Measurements from ENCODE around the gene NRARP.
A peak's percentile ranks its signal among the peaks of the same experiment; 100 is the strongest.

The NRARP gene

DNA sequence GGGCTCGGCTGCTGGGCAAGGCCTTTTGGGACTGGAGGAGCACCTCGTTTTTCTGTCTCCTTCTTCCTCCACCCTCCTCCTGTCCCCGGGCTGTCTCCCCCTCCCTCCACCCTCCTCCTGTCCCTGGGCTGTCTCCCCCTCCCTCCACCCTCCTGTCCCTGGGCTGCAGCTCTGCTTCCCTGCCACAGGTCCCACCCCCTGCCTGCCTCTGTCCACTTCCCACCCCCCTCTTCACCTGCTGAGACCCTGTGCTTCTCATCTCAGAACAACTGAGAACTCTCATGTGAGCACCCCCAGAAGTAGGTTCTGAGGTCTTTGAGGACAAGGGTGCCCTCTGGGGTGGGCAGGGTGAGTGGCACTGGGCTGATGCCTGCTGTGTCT lies 30.4 kb downstream of the NRARP start:
- Histone ChIP-seq H3K79me2 (ENCODE audit: control insufficient read depth, low read length) (peaks cover 41% of the 10 kb centered on the region), H3K27ac (ENCODE audit: low read depth, low read length) (no peak overlapping the region), H3K36me3 (ENCODE audit: control insufficient read depth, low read length) (peaks cover 61% of the 10 kb centered on the region)

DNA sequence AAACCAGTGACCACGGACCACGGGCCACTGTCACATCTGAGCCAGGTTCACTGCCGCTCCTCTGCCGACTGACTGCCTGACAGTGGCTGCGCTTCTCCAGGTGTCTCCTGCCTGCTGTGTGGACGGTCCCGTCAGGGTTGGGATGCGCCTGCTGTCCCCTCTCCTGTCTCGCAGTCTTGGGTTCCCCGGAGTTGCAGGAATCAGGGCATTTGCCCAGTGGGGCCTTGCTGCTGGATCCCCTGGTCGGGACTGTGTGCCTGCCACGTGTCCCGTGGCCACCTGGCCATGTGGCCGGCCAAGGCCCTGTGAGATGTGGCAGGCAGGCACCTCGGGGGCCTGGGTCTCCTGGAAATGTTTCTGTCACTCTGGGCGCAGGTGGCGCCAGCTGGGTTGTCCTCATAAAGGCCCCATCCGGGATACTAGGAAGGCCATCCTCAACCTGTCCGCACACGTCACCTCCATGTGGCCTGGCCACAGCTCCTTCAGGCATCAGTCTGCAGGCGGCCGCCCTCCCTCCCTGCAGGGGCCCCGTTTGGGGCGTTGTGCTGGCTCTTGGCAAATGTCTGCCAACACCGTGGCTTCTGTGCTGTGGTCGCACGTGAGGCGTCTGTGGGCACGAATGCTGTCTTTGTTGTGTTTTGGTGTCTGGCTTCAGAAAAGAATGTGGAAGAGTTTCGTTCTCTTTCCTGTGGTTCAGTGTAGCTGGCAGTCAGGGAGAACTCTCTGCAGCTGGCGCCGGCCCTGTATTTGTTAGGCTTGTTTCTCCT lies 31.0 kb downstream of the NRARP start:
- Histone ChIP-seq H3F3A (ENCODE audit: control insufficient read depth, insufficient read depth) (peaks cover 30% of the 10 kb centered on the region), H3K4me1 (ENCODE audit: control insufficient read depth, low read length) (peaks cover 95% of the 10 kb centered on the region), H3K4me3 (ENCODE audit: low read length) (no peak overlapping the region), H3K9me2 (replicated peaks; ENCODE audit: control insufficient read depth, low read length) (no peaks in the 10 kb centered on the region), H3K36me3 (ENCODE audit: control insufficient read depth, low read length) (peaks cover 67% of the 10 kb centered on the region), H3K79me2 (ENCODE audit: control insufficient read depth, low read length) (peaks cover 47% of the 10 kb centered on the region), H3K4me2 (ENCODE audit: low read length) (no peak overlapping the region), H4K20me1 (ENCODE audit: control insufficient read depth, insufficient read depth, low read depth, low read length) (no peaks in the 10 kb centered on the region), H3K27ac (ENCODE audit: low read depth, low read length) (no peak overlapping the region), H3K27me3 (ENCODE audit: control insufficient read depth, low read length) (no peaks in the 10 kb centered on the region), H3K9me3 (ENCODE audit: control insufficient read depth, insufficient read depth, low read length) (no peaks in the 10 kb centered on the region)
- TF ChIP-seq EZH2phosphoT487 (IDR thresholded peaks at IDR 0.05; ENCODE audit: borderline replicate concordance, low read length), result no peak
- TF ChIP-seq, protein P1, sequence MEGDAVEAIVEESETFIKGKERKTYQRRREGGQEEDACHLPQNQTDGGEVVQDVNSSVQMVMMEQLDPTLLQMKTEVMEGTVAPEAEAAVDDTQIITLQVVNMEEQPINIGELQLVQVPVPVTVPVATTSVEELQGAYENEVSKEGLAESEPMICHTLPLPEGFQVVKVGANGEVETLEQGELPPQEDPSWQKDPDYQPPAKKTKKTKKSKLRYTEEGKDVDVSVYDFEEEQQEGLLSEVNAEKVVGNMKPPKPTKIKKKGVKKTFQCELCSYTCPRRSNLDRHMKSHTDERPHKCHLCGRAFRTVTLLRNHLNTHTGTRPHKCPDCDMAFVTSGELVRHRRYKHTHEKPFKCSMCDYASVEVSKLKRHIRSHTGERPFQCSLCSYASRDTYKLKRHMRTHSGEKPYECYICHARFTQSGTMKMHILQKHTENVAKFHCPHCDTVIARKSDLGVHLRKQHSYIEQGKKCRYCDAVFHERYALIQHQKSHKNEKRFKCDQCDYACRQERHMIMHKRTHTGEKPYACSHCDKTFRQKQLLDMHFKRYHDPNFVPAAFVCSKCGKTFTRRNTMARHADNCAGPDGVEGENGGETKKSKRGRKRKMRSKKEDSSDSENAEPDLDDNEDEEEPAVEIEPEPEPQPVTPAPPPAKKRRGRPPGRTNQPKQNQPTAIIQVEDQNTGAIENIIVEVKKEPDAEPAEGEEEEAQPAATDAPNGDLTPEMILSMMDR (IDR thresholded peaks at IDR 0.05; ENCODE audit: low read depth, low read length, poor library complexity, severe bottlenecking), result no peak

More for the DNA sequence above, 30.4 kb downstream of the NRARP start:
- Histone ChIP-seq H3K4me3 (ENCODE audit: low read length) (no peak overlapping the region), H3K9me2 (replicated peaks; ENCODE audit: control insufficient read depth, low read length) (no peaks in the 10 kb centered on the region), H3K27me3 (ENCODE audit: control insufficient read depth, low read length) (no peaks in the 10 kb centered on the region), H4K20me1 (ENCODE audit: control insufficient read depth, insufficient read depth, low read depth, low read length) (no peaks in the 10 kb centered on the region), H3K9me3 (ENCODE audit: control insufficient read depth, insufficient read depth, low read length) (no peaks in the 10 kb centered on the region), H3K4me2 (ENCODE audit: low read length) (no peak overlapping the region), H3K4me1 (ENCODE audit: control insufficient read depth, low read length) (peaks cover 95% of the 10 kb centered on the region), H3F3A (ENCODE audit: control insufficient read depth, insufficient read depth) (peaks cover 30% of the 10 kb centered on the region)
- no peak for TF ChIP-seq EZH2phosphoT487 (IDR thresholded peaks at IDR 0.05; ENCODE audit: borderline replicate concordance, low read length)
- TF ChIP-seq, protein P1 (IDR thresholded peaks at IDR 0.05; ENCODE audit: low read depth, low read length, poor library complexity, severe bottlenecking), result no peak

DNA sequence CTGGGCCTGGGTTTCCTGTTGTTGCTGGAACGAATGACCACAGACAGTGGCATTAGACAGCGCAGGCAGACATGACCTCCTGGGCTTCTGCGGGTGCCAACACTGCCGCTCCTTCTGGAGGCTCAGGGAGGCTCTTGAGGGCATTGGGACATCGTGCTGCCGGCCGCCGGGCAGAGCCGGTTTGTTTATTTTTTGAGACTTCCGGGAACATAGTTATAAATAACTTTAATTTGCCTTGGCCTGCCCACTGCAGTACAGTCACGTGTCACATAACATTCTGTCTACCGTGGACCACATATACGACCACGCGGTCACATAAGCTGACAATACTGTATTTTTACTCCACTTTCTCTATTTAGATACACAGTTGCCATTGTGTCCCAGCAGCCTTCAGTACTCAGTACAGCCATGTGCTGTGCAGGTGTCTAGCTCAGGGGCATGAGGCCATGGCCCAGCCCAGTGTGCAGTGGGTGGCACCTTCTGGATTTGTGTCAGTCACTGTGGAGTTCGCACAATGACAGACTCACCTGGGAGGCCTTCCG lies 32.8 kb downstream of the NRARP start:
- H3K4me2 ChIP-seq (ENCODE audit: low read length), result peak overlapping the region; percentile 98
- peaks cover 80% of the 10 kb centered on the region for H3K4me1 ChIP-seq (ENCODE audit: control insufficient read depth, low read length)
- no peaks in the 10 kb centered on the region for H3K9me3 ChIP-seq (ENCODE audit: control insufficient read depth, insufficient read depth, low read length)
- peak overlapping the region; percentile 84 for H3K27ac ChIP-seq (ENCODE audit: low read depth, low read length)
- H3F3A ChIP-seq (ENCODE audit: control insufficient read depth, insufficient read depth), result peaks cover 25% of the 10 kb centered on the region
- H3K27me3 ChIP-seq (ENCODE audit: control insufficient read depth, low read length), result no peaks in the 10 kb centered on the region
- peaks cover 79% of the 10 kb centered on the region for H3K36me3 ChIP-seq (ENCODE audit: control insufficient read depth, low read length)
- no peak for TF ChIP-seq EZH2phosphoT487 (IDR thresholded peaks at IDR 0.05; ENCODE audit: borderline replicate concordance, low read length)
- TF ChIP-seq, protein P1 (IDR thresholded peaks at IDR 0.05; ENCODE audit: low read depth, low read length, poor library complexity, severe bottlenecking), result no peak
- peaks cover 48% of the 10 kb centered on the region for H3K79me2 ChIP-seq (ENCODE audit: control insufficient read depth, low read length)
- H4K20me1 ChIP-seq (ENCODE audit: control insufficient read depth, insufficient read depth, low read depth, low read length), result no peaks in the 10 kb centered on the region
- H3K9me2 ChIP-seq (replicated peaks; ENCODE audit: control insufficient read depth, low read length), result no peaks in the 10 kb centered on the region
- peak overlapping the region; percentile 75 for H3K4me3 ChIP-seq (ENCODE audit: low read length)
